DMS53 treated with DMSO at 0.1 percent for 48 hours (cell line): ENCODE data around the gene AHNAK2.
"Not testable (repeated sequence)": the region's sequence is repeated elsewhere in the genome, so short reads cannot be mapped to it uniquely, and the experiment has no call there.

Source experiments
- DNase-seq: peaks from one replicate; lab custom pipeline; 2025; ENCODE audit not compliant: unreplicated experiment; lab: John Stamatoyannopoulos, UW

The AHNAK2 gene

DNA sequence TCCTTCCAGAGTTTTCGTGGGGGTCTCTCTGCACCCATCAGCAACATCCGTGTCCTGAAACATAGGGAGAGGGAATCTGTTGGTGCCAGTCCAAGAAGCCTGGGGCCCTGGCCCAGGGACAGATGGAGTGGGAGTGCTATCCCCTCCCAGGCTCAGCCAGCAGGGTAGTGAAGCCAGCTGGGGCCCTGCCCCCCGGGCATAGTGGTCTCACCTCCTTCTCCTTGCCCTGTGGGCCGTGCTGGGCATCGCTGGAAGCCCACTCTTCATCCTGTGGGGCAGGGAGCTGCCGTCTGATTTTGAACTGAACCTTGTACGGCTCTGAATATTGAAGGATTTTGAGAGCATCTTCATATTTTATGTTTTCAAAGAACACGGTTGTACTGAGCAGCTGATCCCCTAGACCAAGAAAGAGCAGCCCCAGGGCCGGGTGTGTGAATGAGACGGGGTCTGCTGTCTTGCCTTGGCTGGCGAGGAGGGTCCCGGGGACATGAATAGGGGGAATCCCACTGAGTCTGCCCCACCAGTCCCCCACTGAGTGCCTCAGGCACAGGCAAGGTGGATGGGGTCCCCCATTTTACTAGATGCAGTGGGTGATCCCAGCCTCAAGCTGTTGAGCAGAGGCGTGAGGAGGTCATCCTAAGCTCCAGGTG, 23.3 kb downstream of the AHNAK2 start:
- no peak for DNase-seq

- DNase-seq = no peak
These were observed 24.1 kb downstream of the AHNAK2 start for GRCh38 chr14:104953896-104954656.

- no peak for DNase-seq
These were observed 25.1 kb downstream of the AHNAK2 start for GRCh38 chr14:104953097-104953496.

DNA sequence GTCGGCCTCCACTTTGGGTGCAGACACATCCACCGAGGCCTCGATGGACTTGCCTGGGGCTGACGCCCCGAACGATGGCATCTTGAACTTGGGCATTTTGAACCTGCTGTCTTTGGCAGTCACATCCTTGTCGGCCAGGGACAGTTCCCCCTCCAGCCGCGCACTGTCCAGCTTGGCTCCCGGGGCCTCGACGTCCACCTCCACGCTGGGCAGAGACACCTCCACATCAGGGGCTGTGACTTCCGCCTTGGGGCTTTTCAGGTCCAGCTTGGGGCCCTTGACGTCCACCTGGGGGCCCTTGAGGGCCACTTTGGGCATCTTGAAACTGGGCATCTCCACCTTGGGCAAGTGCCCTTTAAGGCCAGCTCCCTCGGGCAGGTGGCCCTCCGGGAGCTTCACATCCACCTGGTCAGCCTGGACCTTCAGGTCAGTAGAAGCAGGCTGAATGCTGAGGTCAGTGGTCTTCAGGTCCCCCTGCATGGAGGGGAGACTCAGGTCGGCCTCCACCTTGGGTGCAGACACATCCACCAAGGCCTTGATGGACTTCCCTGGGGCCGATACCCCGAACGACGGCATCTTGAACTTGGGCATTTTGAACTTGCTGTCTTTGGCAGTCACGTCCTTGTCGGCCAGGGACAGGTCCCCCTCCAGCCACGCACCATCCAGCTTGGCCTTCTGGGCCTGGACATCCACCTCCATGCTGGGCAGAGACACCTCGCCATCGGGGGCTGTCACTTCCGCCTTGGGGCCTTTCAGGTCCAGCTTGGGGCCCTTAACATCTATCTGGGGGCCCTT, 26.1 kb downstream of the AHNAK2 start:
- not testable (repeated sequence) for DNase-seq

GRCh38 chr14:104950701-104951100, 27.5 kb downstream of the AHNAK2 start:
- DNase-seq = not testable (repeated sequence)

DNA sequence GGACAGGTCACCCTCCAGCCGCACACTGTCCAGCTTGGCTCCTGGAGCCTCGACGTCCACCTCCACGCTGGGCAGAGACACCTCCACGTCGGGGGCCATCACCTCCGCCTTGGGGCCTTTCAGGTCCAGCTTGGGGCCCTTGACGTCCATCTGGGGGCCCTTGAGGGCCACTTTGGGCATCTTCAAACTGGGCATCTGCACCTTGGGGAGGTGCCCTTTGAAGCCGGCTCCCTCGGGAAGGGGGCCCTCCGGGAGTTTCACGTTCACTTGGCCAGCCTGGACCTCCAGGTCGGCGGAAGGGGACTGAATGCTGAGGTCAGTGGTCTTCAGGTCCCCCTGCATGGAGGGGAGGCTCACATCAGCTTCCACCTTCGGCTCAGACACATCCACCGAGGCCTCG, 28.2 kb downstream of the AHNAK2 start:
- DNase-seq = no peak

- DNase-seq = not testable (repeated sequence)
These were observed 28.7 kb downstream of the AHNAK2 start for GRCh38 chr14:104949406-104949955.

- no peak for DNase-seq
These were observed 29.5 kb downstream of the AHNAK2 start for GRCh38 chr14:104948736-104949031.

DNA sequence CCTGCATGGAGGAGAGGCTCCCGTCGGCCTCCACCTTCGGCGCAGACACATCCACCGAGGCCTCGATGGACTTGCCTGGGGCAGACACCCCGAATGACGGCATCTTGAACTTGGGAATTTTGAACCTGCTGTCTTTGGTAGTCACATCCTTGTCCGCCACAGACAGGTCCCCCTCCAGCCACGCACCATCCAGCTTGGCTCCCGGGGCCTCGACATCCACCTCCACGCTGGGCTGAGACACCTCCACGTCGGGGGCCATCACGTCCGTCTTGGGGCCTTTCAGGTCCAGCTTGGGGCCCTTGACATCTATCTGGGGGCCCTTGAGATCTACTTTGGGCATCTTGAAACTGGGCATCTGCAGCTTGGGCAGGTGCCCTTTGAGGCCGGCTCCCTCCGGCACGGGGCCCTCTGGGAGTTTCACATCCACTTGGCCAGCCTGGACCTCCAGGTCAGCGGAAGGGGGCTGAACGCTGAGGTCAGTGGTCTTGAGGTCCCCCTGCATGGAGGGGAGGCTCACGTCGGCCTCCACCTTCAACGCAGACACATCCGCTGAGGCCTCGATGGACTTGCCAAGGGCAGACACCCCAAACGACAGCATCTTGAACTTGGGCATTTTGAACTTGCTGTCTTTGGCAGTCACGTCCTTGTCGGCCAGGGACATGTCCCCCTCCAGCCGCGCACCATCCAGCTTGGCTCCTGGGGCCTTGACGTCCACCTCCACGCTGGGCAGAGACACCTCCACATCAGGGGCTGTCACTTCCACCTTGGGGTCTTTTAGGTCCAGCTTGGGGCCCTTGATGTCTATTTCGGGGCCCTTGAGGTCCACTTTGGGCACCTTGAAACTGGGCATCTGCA, 30.1 kb downstream of the AHNAK2 start:
- DNase-seq = not testable (repeated sequence)

GRCh38 chr14:104947201-104947600, 31.0 kb downstream of the AHNAK2 start:
- DNase-seq = not testable (repeated sequence)

DNA sequence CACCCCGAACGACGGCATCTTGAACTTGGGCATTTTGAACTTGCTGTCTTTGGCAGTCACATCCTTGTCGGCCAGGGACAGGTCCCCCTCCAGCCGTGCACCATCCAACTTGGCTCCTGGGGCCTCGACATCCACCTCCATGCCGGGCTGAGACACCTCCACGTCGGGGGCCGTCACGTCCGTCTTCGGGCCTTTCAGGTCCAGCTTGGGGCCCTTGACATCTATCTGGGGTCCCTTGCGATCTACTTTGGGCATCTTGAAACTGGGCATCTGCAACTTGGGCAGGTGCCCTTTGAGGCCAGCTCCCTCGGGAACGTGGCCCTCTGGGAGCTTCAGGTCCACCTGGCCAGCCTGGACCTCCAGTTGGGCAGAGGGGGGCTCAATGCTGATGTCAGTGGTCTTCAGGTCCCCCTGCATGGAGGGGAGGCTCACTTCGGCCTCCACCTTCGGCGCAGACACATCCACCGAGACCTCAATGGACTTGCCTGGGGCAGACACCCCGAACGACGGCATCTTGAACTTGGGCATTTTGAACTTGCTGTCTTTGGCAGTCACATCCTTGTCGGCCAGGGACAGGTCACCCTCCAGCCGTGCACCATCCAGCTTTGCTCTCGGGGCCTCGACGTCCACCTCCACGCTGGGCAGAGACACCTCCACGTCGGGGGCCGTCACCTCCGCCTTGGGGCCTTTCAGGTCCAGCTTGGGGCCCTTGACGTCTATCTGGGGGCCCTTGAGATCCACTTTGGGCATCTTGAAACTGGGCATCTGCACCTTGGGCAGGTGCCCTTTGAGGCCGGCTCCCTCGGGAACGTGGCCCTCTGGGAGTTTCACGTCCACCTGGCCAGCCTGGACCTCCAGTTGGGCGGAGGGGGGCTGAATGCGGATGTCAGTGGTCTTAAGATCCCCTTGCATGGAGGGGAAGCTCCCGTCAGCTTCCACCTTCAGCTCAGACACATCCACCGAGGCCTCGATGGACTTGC, 31.9 kb downstream of the AHNAK2 start:
- DNase-seq = not testable (repeated sequence)

DNA sequence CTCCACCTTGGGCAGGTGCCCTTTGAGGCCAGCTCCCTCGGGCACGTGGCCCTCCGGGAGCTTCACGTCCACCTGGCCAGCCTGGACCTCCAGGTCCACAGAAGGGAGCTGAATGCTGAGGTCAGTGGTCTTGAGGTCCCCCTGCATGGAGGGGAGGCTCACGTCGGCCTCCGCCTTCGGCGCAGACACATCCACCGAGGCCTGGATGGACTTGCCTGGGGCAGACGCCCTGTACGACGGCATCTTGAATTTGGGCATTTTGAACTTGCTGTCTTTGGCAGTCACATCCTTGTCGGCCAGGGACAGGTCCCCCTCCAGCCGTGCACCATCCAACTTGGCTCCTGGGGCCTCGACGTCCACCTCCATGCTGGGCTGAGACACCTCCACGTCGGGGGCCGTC, 32.9 kb downstream of the AHNAK2 start:
- not testable (repeated sequence) for DNase-seq

- DNase-seq = not testable (repeated sequence)
These were observed 33.6 kb downstream of the AHNAK2 start for GRCh38 chr14:104944436-104945205.

GRCh38 chr14:104944016-104944308, 34.2 kb downstream of the AHNAK2 start:
- DNase-seq = not testable (repeated sequence)

DNA sequence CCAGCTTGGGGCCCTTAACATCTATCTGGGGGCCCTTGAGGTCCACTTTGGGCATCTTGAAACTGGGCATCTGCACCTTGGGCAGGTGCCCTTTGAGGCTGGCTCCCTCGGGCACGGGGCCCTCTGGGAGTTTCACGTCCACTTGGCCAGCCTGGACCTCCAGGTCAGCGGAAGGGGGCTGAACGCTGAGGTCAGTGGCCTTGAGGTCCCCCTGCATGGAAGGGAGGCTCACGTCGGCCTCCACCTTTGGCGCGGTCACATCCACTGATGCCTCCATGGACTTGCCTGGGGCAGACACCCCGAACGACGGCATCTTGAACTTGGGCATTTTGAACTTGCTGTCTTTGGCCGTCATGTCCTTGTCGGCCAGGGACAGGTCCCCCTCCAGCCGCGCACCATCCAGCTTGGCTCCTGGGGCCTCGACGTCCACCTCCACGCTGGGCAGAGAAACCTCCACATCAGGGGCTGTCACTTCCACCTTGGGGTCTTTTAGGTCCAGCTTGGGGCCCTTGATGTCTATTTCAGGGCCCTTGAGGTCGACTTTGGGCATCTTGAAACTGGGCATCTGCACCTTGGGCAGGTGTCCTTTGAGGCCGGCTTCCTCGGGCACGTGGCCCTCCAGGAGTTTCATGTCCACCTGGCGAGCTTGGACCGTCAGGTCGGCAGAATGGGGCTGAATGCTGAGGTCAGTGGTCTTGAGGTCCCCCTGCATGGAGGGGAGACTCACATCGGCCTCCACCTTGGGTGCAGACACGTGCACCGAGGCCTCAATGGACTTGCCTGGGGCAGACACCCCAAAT, 34.8 kb downstream of the AHNAK2 start:
- DNase-seq = not testable (repeated sequence)

DNA sequence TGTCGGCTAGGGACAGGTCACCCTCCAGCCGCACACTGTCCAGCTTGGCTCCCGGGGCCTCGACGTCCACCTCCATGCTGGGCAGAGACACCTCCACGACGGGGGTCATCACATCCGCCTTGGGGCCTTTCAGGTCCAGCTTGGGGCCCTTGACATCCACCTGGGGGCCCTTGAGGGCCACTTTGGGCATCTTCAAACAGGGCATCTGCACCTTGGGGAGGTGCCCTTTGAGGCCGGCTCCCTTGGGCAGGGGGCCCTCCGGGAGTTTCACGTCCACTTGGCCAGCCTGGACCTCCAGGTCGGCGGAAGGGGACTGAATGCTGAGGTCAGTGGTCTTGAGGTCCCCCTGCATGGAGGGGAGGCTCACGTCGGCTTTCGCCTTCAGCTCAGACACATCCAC, 35.6 kb downstream of the AHNAK2 start:
- DNase-seq = no peak

DNA sequence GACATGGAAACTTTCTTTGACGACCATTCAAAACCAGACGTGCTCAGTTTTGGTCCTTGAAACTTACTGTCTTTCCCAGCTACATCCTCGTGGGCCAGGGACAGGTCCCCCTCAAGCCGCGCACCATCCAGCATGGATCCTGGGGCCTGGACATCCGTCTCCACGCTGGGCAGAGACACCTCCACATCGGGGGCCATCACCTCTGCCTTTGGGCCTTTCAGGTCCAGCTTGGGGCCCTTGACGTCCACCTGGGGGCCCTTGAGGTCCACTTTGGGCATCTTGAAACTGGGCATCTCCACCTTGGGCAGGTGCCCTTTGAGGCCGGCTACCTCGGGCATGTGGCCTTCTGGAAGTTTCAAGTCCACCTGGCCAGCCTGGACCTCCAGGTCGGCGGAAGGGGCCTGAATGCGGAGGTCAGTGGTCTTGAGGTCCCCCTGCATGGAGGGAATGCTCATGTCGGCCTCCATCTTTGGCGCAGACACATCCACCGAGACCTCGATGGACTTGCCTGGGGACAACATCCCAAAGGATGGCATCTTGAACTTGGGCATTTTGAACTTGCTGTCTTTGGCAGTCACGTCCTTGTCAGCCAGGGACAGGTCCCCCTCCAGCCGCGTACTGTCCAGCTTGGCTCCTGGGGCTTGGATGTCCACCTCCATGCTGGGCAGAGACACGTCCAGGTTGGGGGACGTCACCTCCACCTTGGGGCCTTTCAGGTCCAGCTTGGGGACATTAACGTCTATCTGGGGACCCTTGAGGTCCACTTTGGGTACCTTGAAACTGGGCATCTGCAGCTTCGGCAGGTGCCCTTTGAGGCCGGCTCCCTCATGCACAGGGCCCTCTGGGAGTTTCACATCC, 36.4 kb downstream of the AHNAK2 start:
- no peak for DNase-seq
